ENCODE data around the gene CLEC10A.
"Not testable (repeated sequence)": the region's sequence is repeated elsewhere in the genome, so short reads cannot be mapped to it uniquely, and the experiment has no call there.

CLEC10A gene

DNA sequence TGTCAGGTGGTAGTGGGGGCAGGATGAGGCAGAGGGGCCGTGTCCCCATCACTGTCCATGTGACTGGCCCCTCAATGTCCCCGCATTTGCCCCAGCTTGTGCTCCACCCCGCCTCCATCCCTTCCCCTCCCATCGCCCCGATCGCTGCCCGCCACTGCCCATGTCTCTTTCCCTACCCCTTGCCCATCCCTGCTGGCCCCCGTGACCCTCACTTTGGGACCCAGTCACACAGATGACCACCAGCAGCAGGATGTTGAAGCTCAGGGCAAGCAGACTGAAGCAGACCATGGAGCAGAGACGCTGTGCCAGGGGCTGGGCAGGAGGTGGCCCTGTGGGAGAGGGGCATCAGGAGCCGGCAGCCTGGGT, 28.5 kb upstream of the CLEC10A start:
- no peak for DNase-seq

DNA sequence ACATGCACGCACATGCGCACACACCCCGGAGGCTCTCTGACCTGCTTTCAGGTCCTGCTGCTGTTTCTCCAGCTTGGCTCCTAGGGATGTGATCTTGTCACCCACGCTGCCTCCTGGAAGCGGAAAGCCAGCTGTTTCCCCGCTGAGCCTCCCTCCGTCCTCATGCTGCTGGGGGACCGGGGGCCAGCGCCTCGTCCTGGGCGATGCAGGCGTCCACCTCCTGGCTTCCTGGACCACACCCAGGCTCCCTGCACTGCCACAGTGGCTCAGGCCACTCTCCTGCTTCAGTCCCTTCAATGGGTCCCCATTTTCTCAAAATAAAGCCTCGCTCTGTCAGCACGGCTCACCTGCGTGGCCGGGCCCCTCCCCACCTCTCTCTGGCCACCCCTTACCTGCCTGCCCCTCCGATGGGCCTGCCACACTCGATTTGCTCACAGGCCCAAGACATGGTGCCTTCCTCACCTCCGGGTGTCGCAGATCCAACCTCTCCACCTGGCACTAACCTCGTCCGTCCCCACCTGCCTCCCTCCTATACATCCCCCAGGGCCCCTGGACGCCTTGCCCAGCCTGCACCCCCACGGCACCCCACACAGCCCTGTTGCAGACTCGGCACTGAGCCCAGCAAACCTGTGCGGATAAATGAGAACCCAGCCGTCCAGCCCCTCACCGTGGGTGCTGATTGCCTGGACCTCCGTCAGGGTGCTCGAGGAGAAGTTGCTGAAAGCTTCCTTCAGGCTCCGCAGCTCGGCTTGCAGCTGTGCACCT, 27.9 kb upstream of the CLEC10A start:
- no peak for DNase-seq

DNA sequence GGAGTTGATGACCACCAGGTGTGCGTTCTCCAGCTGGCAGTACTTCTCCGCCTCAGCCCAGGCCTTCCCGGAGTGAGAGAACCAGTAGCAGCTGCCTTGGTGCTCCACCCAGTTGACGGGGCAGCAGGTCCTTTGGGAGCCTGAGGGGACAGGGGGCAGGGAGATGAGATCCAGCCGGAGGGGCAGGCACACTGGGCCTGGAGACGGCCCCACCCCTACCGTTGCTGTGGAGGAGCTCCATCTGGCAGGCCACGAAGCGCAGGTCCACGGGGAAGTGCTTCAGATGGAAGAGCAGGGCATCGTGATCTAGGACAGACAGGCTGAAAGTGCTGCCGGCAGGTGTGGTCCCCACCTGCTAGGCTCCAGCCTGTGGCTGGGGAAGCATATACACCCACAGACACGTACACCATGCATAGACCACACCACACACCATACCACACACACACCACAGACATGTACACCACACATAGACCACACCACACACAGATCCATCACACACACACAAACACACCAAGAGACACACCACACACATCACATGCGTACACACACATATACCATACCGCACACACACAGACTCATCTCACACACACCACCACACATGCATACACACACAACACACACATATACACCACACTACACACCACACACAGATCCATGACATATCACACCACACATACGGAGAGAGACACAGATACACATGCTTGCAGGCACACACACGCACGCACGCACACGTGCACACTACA, 27.1 kb upstream of the CLEC10A start:
- DNase-seq, result no peak

GRCh38 chr17:7102421-7102820, 22.4 kb upstream of the CLEC10A start:
- no peak for DNase-seq

- DNase-seq, result no peak
These were observed 21.5 kb upstream of the CLEC10A start for GRCh38 chr17:7101531-7101930.

GRCh38 chr17:7100641-7101379, 20.8 kb upstream of the CLEC10A start:
- not testable (repeated sequence) for DNase-seq

GRCh38 chr17:7098802-7099459, 18.9 kb upstream of the CLEC10A start:
- DNase-seq, result no peak

DNA sequence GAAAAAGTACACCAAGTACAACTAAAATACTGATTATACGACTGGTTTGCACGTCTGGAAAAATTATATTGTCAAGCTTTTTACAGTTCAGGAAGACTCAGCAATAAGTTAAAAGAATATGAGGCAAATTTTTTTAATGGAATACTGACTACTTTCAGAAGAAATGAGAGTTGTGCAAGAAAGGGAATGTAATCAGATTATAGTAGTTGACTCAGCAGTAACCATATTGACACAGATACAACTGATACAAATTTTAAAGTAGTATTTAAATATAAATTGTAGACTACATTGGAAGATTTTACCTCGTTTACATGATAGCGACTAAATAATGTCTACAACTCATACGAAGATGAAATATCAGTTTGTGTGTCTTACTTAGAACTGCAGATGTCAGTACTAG, 17.9 kb upstream of the CLEC10A start:
- DNase-seq, result no peak

DNA sequence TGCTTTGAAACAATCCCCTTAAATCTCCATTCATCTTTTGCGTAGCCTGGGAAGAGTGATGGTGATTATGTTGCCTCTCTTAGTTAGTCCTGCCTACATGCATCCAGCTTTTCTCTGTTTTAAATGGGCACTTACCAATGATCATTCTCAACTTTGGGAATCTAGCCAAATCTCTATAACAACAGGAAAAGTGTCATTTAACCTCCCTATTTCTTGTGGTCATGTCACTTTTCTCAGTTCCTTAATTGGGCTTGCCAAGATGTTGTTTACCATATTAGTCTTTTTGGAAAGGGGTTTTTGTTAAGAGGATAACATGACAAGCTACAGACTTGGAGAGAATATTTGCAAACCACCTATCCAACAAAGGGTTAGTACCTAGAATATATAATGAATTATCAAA, 15.6 kb upstream of the CLEC10A start:
- DNase-seq, result no peak

GRCh38 chr17:7094652-7095019, 14.6 kb upstream of the CLEC10A start:
- DNase-seq, result no peak

- DNase-seq, result not testable (repeated sequence)
These were observed 11.4 kb upstream of the CLEC10A start for GRCh38 chr17:7091311-7092005.

GRCh38 chr17:7089570-7089969, 9.5 kb upstream of the CLEC10A start:
- not testable (repeated sequence) for DNase-seq

DNA sequence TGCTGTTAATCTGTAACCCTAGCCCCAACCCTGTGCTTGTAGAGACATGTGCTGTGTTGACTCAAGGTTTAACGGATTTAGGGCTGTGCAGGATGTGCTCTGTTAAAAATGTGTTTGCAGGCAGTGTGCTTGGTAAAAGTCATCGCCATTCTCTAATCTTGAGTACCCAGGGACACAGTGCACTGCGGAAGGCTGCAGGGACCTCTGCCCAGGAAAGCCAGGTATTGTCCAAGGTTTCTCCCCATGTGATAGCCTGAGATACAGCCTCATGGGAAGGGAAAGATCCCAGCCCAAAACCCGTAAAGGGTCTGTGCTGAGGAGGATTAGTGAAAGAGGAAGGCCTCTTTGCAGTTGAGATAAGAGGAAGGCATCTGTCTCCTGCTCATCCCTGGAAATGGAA, 8.4 kb upstream of the CLEC10A start:
- not testable (repeated sequence) for DNase-seq

DNA sequence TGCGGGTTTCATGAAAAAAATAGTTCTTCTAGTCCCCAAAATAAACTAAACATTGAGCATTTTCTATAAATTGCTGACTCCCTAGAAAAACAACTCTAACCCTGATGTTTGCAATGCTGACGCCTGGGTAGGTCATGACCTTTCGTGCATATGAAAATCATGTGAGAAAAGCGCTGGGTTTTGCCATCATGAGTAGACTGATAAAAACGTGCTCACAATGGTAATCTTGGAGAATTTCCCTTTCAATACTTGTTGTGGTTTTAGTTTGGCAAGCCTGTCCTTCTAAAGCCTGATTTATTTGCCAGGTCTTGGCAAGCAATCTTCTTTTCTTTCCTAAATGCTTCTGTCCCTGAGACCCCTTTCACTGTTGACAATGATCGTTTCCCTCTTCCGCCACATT, 4.0 kb upstream of the CLEC10A start:
- no peak for DNase-seq

GRCh38 chr17:7083592-7083991, 3.5 kb upstream of the CLEC10A start:
- no peak for DNase-seq

- DNase-seq, result no peak
These were observed 1.5 kb upstream of the CLEC10A start for GRCh38 chr17:7081341-7082062.

GRCh38 chr17:7080456-7081041, 498 bp upstream of the CLEC10A start:
- DNase-seq, result no peak

- DNase-seq, result no peak
These were observed 1.3 kb downstream of the CLEC10A start for GRCh38 chr17:7078711-7079110.

GRCh38 chr17:7077911-7078546, 2.0 kb downstream of the CLEC10A start:
- no peak for DNase-seq

GRCh38 chr17:7074931-7075330, 5.1 kb downstream of the CLEC10A start:
- no peak for DNase-seq

DNA sequence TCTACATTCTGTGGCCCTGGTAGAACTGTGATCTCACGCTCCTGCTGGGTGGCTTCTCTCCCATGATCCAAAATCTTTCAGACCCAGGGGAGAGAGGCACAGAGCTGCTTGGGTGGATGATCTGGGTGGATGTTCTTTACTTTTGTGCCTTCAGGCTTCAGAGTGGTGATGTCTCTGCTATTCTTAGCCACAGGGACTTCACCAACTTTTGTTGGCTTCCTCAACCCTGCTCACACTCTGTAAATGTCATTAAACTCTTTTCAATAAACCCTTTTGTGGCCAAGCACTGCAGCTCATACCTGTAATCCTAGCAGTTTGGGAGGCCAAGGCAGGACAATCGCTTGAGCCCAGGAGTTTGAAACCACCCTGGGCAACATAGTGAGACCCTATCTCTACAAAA, 7.6 kb downstream of the CLEC10A start:
- DNase-seq, result no peak
